H1 (cell line): ENCODE data around the gene TUBB2B. TPM values are rescaled to one million over a fixed set of nuclear protein-coding genes. Genes with fewer than 3 reads are reported as not detected.

Source experiments
- CBX5 ChIP-seq: fragments of 300-800, 300-1000 bp; sonication (generic); IDR thresholded peaks from 2 replicates; pipeline ENCODE4 v1.7.1; 2016; ENCODE audit warnings: antibody characterized with exemption, low read length, low read depth
- CHD7 ChIP-seq: fragments of 300-600 bp; sonication (generic); IDR thresholded peaks from 2 replicates; pipeline ENCODE4 v1.7.1; 2012; ENCODE audit warnings: low read length, moderate library complexity, mild to moderate bottlenecking, inconsistent platforms; ENCODE audit not compliant: insufficient replicate concordance
- CTCF ChIP-seq, 3 experiments: IDR thresholded peaks; 1 replicate in 2 of 3; 2 replicates in 1 of 3; pipeline versions ENCODE4 v1.5.1 to v1.6.1; 2011; ENCODE audit warnings: low read length in 3 of 3, mild to moderate bottlenecking in 3 of 3, inconsistent platforms in 2 of 3, low read depth in 1 of 3, moderate library complexity in 1 of 3; ENCODE audit not compliant: insufficient read depth in 1 of 3; ENCODE audit errors: control extremely low read depth in 1 of 3
- E2F6 ChIP-seq: IDR thresholded peaks from 2 replicates; pipeline ENCODE4 v1.6.1; 2012; ENCODE audit warnings: inconsistent platforms
- GABPA ChIP-seq: IDR thresholded peaks from 2 replicates; pipeline ENCODE4 v1.6.1; 2011; ENCODE audit warnings: mild to moderate bottlenecking, low read length, moderate library complexity, borderline replicate concordance; ENCODE audit not compliant: insufficient read depth
- POLR2A ChIP-seq, 2 experiments: IDR thresholded peaks; 1 replicate in 1 of 2; 2 replicates in 1 of 2; pipeline ENCODE4 v1.6.1; 2011; ENCODE audit warnings: low read depth in 2 of 2, low read length in 2 of 2, mild to moderate bottlenecking in 2 of 2; ENCODE audit errors: control extremely low read depth in 1 of 2
- polyA plus RNA-seq, 7 experiments: library from polyadenylated mRNA; depleted of rRNA in 3 of 7; stranded (reverse) in 5 of 7; unstranded in 2 of 7; fragments of >200 nt in 5 of 7; fragments of 200-250 nt in 2 of 7; gene quantifications; 1 replicate in 5 of 7; 2 replicates in 1 of 7; 4 replicates in 1 of 7; pipeline versions ENCODE4 v1.2.1 to v1.2.3, GENCODE V29; 2011 to 2013; ENCODE audit warnings: missing spikeins in 2 of 7, mixed read lengths in 2 of 7
- total RNA-seq: library from RNA; stranded (reverse); fragmentation: NEBNext Ultra II Directional; extraction: Animal tissue kit (Norgen Biotek cat#: 25700); gene quantifications from 2 replicates; pipeline ENCODE4 v1.2.1, GENCODE V29; 2021

TUBB2B gene
- total and polyA plus RNA-seq, 2 of the 8 experiments (the other 6 are each of a cell fraction or from before 2014, with no cell fraction given) = 612 to 722 TPM

GRCh38 chr6:3202999-3203696, 24.3 kb downstream of the TUBB2B start (continued):
- TF ChIP-seq CHD7 (no peak), GABPA (no peak), E2F6 (no peak), CBX5 (no peak), CTCF (IDR thresholded peaks at IDR 0.05; ENCODE audit: control extremely low read depth in 1 of 3, insufficient read depth in 1 of 3, low read depth in 1 of 3, low read length in 3 of 3) (no peak), POLR2A (IDR thresholded peaks at IDR 0.05; ENCODE audit: control extremely low read depth in 1 of 2, low read depth in 2 of 2, low read length in 2 of 2) (no peak)
